HepG2 (cell line): ENCODE measurements around the gene NEDD4L. TPM values are rescaled to one million over a fixed set of nuclear protein-coding genes. Genes with fewer than 3 reads are reported as not detected.

Experiments
- ATAC-seq: fragments of 200-7000 bp; cut with Tn5 transposase; 3 replicates; pipeline ENCODE4 v1.9.1; 2020; ENCODE audit warnings: mild to moderate bottlenecking, moderate library complexity
- BruUV-seq: library from RNA; stranded (reverse); fragments of 400-500 nt; replicated peaks from 2 replicates; lab custom pipeline; 2021; lab: Mats Ljungman, UMichigan
- CTCF ChIA-PET: fragments of 300-600 bp; formaldehyde crosslinking; extraction: SDS; loops from one replicate; lab custom pipeline; 2021; ENCODE audit warnings: low total read pairs, inconsistent platforms, low intra/inter-chr PET ratio; lab: Yijun Ruan, JAX
- POLR2A ChIA-PET: fragments of 350-600 bp; sonication (Branson Sonifier 250); formaldehyde crosslinking; loops from one replicate; lab custom pipeline; 2020; ENCODE audit warnings: antibody characterized with exemption, inconsistent platforms; lab: Yijun Ruan, JAX
- DNase-seq: peaks from one replicate; pipeline ENCODE4 v3.0.0-alpha.2; 2015; ENCODE audit warnings: low spot score
- FAIRE-seq: peaks from 3 replicates; lab custom pipeline; 2011; peaks lifted over from hg19 to GRCh38; lab: Jason Lieb, UNC
- H2AFZ ChIP-seq: one replicate; pipeline ENCODE4 v1.6.1; 2011; ENCODE audit warnings: low read length, inconsistent platforms
- H3K27ac ChIP-seq: fragments of 300-600 bp; 3 replicates; pipeline ENCODE4 v1.8.0; 2011; ENCODE audit warnings: mixed run types, mild to moderate bottlenecking, mixed read lengths, low read length, inconsistent platforms; ENCODE audit not compliant: insufficient read depth; ENCODE audit errors: extremely low read length
- H3K27me3 ChIP-seq, 2 experiments: fragments of 200-600 bp in 1 of 2; 2 replicates in 1 of 2; 3 replicates in 1 of 2; pipeline versions ENCODE4 v1.6.0 to v1.8.0; 2011; ENCODE audit warnings: low read length in 2 of 2, mild to moderate bottlenecking in 2 of 2, moderate library complexity in 2 of 2, inconsistent platforms in 1 of 2; ENCODE audit not compliant: insufficient read depth in 2 of 2, control insufficient read depth in 1 of 2
- H3K36me3 ChIP-seq, 2 experiments: fragments of 200-600 bp in 1 of 2; replicated peaks in 1 of 2; 2 replicates in 1 of 2; 3 replicates in 1 of 2; pipeline versions ENCODE4 v1.5.1 to v1.8.0; 2011; ENCODE audit warnings: low read length in 2 of 2, inconsistent platforms in 1 of 2; ENCODE audit not compliant: insufficient read depth in 2 of 2, control insufficient read depth in 1 of 2
- H3K4me1 ChIP-seq: 2 replicates; pipeline ENCODE4 v1.5.1; 2012; ENCODE audit warnings: low read length, inconsistent platforms; ENCODE audit not compliant: insufficient read depth
- H3K4me2 ChIP-seq: 2 replicates; pipeline ENCODE4 v1.6.0; 2011; ENCODE audit warnings: low read depth, low read length, inconsistent platforms
- H3K4me3 ChIP-seq, 3 experiments: fragments of 200-600 bp in 1 of 3; sonication (generic), shearing (Covaris generic) in 1 of 3; replicated peaks in 1 of 3; 2 replicates each; pipeline ENCODE4 v1.5.1; 2011 to 2016; ENCODE audit warnings: low read length in 3 of 3, inconsistent platforms in 2 of 3, low read depth in 2 of 3, mild to moderate bottlenecking in 2 of 3, control low read depth in 1 of 3, mixed read lengths in 1 of 3; ENCODE audit not compliant: insufficient read depth in 1 of 3
- H3K79me2 ChIP-seq: one replicate; pipeline ENCODE4 v1.6.1; 2011; ENCODE audit warnings: low read length, inconsistent platforms; ENCODE audit not compliant: insufficient read depth
- H3K9ac ChIP-seq: 2 replicates; pipeline ENCODE4 v1.6.0; 2011; ENCODE audit warnings: mild to moderate bottlenecking, low read depth, low read length, inconsistent platforms; ENCODE audit not compliant: insufficient read depth
- H3K9me3 ChIP-seq: 2 replicates; pipeline ENCODE4 v1.5.1; 2012; ENCODE audit warnings: mild to moderate bottlenecking, low read length
- H4K20me1 ChIP-seq: 2 replicates; pipeline ENCODE4 v1.6.0; 2011; ENCODE audit warnings: inconsistent platforms, mild to moderate bottlenecking, low read length, moderate library complexity; ENCODE audit not compliant: insufficient read depth
- HNRNPK ChIP-seq: fragments of 200-400 bp; formaldehyde crosslinking; IDR thresholded peaks from 2 replicates; pipeline ENCODE4 v1.6.1; 2018; ENCODE audit warnings: low read length, low read depth, moderate library complexity, mild to moderate bottlenecking; ENCODE audit not compliant: poor library complexity, severe bottlenecking
- KDM1A ChIP-seq: IDR thresholded peaks from 2 replicates; pipeline ENCODE4 v1.6.1; 2016; ENCODE audit warnings: missing compliant biosample characterization
- RFX1 ChIP-seq: fragments of 450-650 bp; IDR thresholded peaks from 2 replicates; pipeline ENCODE4 v1.6.1; 2017
- SNRNP70 ChIP-seq: fragments of 200-400 bp; formaldehyde crosslinking; IDR thresholded peaks from 2 replicates; pipeline ENCODE4 v1.6.1; 2017; ENCODE audit warnings: mild to moderate bottlenecking, low read depth, low read length, moderate library complexity
- ZBTB26 ChIP-seq: IDR thresholded peaks from 2 replicates; pipeline ENCODE4 v1.6.1; 2016; ENCODE audit warnings: missing compliant biosample characterization, missing genetic modification reagents, borderline replicate concordance
- ZNF577 ChIP-seq: sonication (generic); formaldehyde crosslinking; IDR thresholded peaks from 2 replicates; pipeline ENCODE4 v1.4.0; 2020; ENCODE audit warnings: mild to moderate bottlenecking, low read depth, missing genetic modification reagents, borderline replicate concordance
- ZNF672 ChIP-seq: sonication (generic); formaldehyde crosslinking; IDR thresholded peaks from 2 replicates; pipeline ENCODE4 v1.8.1; 2022; ENCODE audit warnings: missing genetic modification reagents
- ZSCAN21 ChIP-seq: sonication (generic); formaldehyde crosslinking; IDR thresholded peaks from 2 replicates; pipeline ENCODE4 v1.8.0; 2022; ENCODE audit warnings: mild to moderate bottlenecking, missing genetic modification reagents, moderate library complexity, borderline replicate concordance
- WGBS: methylation state at CpG from one replicate; pipeline ENCODE4 v1.1.6; 2017; ENCODE audit warnings: low lambda C conversion rate; 5-methylcytosine and 5-hydroxymethylcytosine counted together
- in situ Hi-C: cut with HindIII; loops from 2 replicates; pipeline ENCODE4 v1.10.0; 2017; ENCODE audit warnings: low pct_unique_long_range_greater_than_20kb; ENCODE audit not compliant: extremely low pct_ligation_motif_present
- intact Hi-C: fragments of 100-400 bp; cut with micrococcal nuclease; formaldehyde crosslinking; loops from one replicate; pipeline ENCODE4 v1.10.0; 2022; ENCODE audit not compliant: unreplicated experiment
- polyA plus RNA-seq, 8 experiments: library from polyadenylated mRNA; depleted of rRNA in 3 of 8; stranded (reverse) in 7 of 8; unstranded in 1 of 8; fragments of >200 nt; fragmentation: Illumina TruSeq in 4 of 8; extraction: Trizol in 4 of 8; gene quantifications; 2 replicates each; pipeline versions ENCODE4 v1.2.1 to v1.2.3, GENCODE V29; 2011 to 2016; ENCODE audit warnings: low read depth in 4 of 8, missing spikeins in 1 of 8, mixed read lengths in 1 of 8; ENCODE audit not compliant: insufficient read depth in 1 of 8
- total RNA-seq, 5 experiments: library from RNA; depleted of rRNA; stranded (reverse); fragments of >200 nt; fragmentation: Illumina TruSeq; extraction: Trizol; gene quantifications; 2 replicates each; pipeline ENCODE4 v1.2.3, GENCODE V29; 2016; ENCODE audit warnings: low read depth in 1 of 5

Gene NEDD4L
- total and polyA plus RNA-seq, 2 of the 13 experiments (the other 11 are each of a cell fraction or from before 2014, with no cell fraction given), result 168 to 390 TPM

- no peaks in the 10 kb centered on the region for H3K27me3 ChIP-seq
- DNase-seq (no peak), ATAC-seq (no peak), FAIRE-seq (no peak)
- H3K79me2 ChIP-seq, result peaks cover 24% of the 10 kb centered on the region
- whole genome bisulfite sequencing, result 100% methylated on average over 2 of the region's 2 CpGs
- peaks cover 14% of the 10 kb centered on the region for H3K4me1 ChIP-seq
- H3K9me3 ChIP-seq, result no peaks in the 10 kb centered on the region
- ChIA-PET POLR2A (no interaction called here), CTCF (no interaction called here)
- no peaks in the 10 kb centered on the region for H3K36me3 ChIP-seq
- TF ChIP-seq KDM1A (no peak), HNRNPK (no peak), RFX1 (no peak), ZBTB26 (CRISPR knock-in tag) (no peak), ZNF672 (CRISPR knock-in tag) (no peak), ZNF577 (CRISPR knock-in tag) (no peak), ZSCAN21 (CRISPR knock-in tag) (no peak), SNRNP70 (no peak)
- no peak overlapping the region for H2AFZ ChIP-seq
- H3K4me2 ChIP-seq, result no peak overlapping the region
- H3K9ac ChIP-seq, result no peak overlapping the region
- H4K20me1 ChIP-seq, result no peaks in the 10 kb centered on the region
- intact Hi-C loops, result no loop called here
- H3K4me3 ChIP-seq, result no peak overlapping the region
- H3K27ac ChIP-seq, result no peak overlapping the region
- no TSS peak for BruUV-seq
- in situ Hi-C loops, result no loop called here
Measured at GRCh38 chr18:58091099-58091611, 47.1 kb downstream of the NEDD4L start.
